ENCODE data around the gene GSTA1.
"Not testable (repeated sequence)": the region's sequence is repeated elsewhere in the genome, so short reads cannot be mapped to it uniquely, and the experiment has no call there.

The GSTA1 gene

DNA sequence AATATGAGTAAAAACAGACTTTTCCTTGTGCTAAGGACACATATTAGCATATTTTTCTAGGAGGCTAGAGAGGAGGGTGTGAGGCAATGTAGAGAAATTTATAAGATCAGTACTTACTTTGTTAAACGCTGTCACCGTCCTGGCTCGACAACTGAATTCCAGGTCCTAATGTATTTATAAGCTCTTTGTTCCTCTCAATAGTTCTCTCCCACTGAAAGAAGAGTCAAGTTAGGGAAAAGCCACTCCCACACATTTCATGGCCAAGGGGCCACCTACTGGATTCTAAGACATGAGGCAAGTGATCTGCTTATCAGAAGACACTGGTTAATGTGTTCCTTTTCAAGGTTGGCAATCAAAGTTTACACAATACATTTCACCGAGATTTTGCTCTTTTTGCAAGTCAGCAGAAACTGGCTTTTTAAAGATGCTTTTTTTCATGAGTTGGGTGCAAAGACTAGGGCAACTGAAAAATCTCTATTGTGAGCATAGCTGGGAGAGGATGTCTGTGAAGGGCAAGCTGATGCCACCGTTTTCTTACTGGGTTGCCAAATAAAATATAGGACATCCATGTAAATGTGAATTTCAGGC is at the start of gene GSTA1:
Gene GSTA1, minus strand, starts transcription at position 149 of the 588 bp plus-strand sequence. CDS start 4,549 bp downstream, outside the sequence.
- DNase-seq (ENCODE audit: low read depth), result not testable (repeated sequence)

DNA sequence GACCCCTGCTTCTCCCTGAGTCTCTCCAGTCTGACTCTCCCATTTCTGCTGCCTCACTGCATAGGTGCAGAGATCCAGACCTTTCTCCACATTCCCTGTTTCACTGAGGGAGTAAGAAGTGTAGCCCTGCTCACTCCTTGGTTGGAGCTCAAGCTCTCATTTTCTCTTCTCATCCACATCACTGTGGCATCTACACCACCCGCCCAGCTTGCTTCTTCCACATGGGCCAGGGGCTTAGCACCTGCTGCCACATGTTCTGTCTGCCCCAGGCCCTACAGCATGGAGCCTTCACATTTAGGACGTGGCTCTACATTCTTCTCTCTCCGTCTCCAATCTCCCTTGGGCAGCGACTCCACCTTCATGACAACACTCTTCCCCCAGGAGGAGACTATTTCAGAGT is 45.5 kb upstream of the GSTA1 start:
- DNase-seq (ENCODE audit: low read depth), result no peak

DNA sequence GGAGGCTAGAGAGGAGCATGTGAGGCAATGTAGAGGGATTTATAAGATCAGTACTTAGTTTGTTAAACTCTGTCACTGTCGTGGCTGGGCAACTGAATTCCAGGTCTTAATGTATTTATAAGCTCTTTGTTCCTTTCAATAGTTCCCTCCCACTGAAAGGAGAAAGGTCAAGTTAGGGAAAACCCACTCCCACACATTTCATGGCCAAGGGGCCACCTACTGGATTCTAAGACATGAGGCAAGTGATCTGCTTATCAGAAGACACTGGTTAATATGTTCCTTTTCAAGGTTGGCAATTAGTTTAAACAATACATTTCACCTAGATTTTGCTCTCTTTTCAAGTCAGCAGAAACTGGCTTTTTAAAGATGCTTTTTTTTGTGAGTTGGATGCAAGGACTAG is 42.4 kb upstream of the GSTA1 start:
- no peak for DNase-seq (ENCODE audit: low read depth)

DNA sequence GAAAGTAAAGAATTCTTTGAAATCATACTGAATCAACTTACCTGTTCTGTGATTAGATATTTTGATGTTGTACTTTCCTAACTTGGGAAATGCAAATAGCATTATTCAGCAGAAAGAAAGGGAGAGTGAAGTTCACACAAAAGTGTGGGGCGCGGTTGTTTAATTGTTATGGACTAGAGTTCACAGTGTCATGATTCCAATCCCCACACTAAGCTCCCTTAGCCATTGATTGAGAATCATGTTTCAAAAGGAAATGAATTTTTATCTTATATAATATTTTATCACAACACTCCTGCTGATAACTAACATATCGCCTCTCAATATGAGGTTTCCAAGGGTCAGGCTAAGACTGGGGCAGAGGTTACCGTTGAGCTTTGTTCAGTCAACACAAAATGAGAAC is 40.0 kb upstream of the GSTA1 start:
- no peak for DNase-seq (ENCODE audit: low read depth)

DNA sequence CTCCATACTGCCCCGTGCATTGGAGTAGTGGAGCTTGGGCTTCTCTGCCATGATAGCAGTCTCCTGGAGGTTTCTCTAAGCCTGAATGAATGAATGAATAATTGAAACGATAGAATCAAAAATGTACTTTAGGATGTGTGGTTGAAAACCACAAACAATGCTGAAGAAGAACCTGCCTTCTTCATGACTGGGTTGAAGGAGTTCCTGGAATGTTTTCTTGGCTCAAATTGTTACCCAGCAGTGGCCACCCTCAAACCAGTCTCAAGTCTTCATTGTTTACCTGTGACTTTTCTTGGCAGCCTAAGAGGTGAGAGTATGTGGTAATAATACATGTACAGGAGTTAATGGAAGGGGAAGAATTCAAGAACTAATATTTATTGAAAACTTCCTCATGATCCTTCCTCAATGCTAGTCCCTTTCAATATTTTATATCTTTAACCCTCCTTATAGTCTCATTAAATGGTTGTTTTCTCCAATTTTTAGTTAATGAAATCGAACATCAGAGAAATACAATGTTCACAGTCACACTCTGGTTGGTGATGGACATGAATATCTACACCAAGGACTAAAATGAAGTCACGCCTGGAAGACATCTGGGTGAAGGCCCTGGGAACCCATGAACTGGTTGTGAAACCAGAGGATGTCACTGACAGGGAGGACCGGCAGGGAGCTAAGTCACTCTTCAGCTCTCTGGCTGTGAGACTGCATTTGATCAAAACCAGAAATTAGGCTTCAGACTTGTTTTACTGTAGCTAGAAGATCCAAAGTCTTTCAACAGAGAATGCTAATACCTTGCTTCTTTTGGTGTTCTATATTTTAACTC is 37.4 kb upstream of the GSTA1 start, which contains the start of gene GSTA5:
Gene GSTA5, minus strand, starts transcription at position 51 of the 823 bp plus-strand sequence.
- DNase-seq (ENCODE audit: low read depth), result no peak

DNA sequence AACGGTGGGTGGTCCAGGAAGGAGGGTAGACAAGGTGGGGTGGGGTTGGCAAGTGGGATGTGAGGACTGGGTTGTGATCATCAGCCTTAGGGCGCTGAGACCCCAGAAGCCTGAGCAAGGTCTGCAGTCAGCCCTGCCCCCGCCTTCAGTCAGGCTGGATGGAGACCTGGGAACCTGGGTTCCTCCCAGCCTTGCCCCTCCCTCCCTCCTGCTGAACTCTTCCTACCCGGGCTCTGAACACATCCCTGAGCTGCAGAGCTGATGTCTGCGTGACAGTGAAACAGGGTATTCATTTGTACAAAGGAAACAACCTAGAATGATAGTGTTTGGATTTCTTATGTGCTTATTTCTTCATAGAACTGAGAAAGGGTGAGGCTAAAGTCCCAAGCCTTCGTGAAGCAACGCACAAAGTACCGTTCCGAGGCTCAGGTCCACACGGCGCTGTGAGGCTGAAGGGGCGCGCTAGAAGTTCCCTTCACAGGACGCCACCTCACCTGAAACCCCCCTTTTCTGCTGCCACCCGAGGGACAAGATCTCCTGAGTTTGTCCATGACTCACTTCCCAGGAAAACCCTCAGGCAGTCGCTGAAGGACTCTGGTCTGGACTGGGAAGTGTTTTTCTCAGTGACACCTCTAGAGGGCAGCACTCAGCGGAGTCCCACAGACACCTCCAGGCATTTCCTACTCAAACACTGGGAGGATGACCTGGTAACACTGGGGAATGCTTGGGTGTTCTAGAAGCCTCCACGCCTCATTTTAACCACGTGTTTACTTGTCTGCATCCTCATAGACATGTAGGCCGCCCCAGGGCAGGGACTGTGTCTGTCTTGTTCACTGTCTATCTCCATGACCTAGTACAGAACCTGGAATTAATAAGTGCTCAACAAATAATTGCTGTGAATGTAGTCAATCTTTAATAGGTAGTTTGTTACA is 35.8 kb upstream of the GSTA1 start:
- DNase-seq (ENCODE audit: low read depth), result peak; percentile 5

DNA sequence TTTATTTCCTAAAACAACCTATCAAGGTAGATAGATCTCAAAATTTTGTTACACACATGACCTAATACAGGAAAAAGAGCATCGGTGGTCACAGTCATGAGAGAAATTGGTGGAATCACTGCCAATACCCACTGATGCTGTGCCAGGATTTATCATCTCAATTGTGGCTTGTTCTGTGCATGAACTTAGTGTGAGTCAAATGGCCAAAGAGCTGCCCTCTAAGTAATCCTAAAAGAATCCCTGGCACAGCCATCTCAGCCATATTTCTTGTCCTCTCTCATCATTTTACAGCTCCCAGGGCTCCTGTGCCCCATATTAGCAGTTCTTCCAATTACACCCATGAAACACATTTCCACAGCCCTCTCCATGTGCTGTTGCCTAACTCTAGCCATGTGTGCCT is 30.9 kb upstream of the GSTA1 start:
- no peak for DNase-seq (ENCODE audit: low read depth)

DNA sequence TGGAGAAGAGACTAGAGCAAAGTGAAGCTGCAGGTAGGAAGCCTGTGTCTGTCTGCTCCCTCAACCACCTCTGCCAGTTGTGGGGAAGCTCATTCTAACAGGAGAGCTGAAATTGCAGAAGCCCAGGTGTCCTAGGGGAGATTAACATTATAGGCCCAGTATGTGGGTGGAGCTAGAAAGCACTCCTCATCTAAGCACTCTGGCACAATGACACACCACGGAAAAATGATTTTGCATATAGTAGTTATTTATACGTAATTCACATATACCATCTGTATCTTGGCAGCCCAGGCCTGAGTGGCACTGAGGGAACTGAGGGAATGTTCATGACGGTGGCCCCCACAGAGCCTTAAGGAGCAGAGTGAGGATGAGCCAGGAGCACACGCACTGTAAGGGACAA is 27.3 kb upstream of the GSTA1 start:
- not testable (repeated sequence) for DNase-seq (ENCODE audit: low read depth)

DNA sequence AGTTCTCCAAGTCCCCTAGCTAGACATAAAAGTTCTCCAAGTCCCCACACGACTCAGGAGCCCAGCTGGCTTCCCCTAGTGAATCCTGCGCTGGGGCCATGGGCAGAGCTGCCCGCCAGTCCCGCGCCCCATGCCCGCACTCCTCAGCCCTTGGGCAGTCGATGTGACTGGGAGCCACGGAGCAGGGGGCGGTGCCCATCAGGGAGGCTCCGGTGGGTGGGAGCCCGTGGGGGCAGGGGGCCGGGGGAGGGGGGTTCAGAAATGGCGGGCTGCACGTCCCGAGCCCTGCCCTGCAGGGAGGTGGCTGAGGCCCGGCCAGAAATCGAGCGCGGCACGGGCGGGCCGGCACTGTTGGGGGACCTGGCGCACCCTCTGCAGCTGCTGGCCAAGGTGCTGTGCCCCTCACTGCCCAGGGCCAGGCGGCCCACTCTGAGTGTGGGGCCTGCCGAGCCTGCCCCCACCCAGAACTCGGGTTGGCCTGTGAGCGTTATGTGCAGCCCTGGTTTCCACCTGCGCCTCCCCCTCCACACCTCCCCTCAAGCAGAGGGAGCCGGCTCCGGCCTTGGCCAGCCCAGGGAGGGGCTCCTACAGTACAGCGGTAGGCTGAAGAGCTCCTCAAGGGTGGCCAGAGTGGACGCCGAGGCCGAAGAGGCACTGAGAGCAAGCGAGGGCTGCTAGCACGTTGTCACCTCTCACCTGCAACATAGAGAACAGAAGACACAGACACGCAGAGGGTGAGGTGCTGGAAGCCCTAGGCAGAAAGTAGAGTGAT is 25.6 kb upstream of the GSTA1 start:
- no peak for DNase-seq (ENCODE audit: low read depth)

DNA sequence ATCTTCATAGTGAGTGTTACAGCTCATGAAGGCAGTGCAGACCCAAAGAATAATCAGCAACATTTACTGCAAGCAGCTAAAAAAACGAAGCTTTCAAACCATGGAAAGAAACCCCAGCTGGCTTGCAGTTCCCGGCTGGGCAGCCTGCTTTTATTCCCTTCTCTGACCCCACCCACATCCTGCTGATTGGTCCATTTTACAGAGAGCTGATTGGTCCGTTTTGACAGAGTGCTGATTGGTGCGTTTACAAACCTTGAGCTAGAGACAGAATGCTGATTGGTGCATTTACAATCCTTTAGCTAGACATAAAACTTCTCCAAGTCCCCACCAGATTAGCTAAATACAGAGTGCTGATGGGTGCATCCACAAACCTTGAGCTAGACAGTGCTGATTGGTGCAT is 25.0 kb upstream of the GSTA1 start:
- not testable (repeated sequence) for DNase-seq (ENCODE audit: low read depth)

DNA sequence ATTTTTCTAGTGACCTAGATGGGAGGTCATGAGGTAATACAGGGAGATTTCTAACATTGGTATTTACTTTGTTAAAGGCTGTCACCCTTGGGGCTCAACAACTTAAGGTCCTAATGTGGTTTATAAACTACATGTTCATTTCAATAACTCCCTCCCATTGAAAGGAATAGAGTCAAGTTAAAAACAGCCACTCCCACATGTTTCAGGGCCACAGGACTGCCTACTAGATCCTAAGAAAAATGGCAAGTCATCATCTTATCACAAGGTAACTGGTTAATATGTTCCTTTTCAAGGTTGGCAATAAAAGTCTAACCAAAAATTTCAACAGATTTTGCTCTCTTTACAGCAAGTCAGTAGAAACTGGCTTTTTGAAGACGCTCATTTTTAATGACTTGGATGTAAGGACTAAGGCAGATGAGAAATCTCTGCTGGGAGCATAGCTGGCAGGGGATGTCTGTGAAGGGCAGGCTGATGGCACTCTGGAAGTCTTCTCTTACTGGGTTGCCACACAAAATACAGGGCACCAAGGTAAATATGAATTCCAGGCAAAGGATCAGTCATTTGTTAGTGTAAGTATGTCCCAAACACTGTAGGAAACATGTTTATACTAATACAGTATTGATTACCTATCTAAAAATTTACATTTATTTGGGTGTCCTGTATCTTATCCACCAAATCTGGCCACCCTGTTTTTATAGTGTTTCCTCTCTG is 23.6 kb upstream of the GSTA1 start:
- DNase-seq (ENCODE audit: low read depth), result not testable (repeated sequence)

DNA sequence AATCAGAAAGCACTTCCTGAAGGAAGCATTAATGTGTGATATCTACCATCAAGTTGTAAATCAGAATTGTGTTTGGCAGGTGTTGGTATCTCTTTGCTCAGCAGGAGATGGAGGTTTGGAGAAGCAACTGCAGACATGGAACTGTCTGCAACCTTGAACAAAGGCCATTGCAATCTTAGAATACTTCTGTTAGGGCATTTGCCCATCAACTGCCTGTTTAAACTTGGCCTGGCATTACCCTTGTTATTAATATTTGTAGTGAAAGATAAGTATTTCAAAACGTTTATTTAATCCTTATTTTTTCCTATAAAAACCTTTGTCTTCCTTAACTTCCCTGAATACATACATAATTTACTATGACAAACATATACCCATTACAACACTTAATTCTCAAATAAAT is 22.9 kb upstream of the GSTA1 start:
- no peak for DNase-seq (ENCODE audit: low read depth)

DNA sequence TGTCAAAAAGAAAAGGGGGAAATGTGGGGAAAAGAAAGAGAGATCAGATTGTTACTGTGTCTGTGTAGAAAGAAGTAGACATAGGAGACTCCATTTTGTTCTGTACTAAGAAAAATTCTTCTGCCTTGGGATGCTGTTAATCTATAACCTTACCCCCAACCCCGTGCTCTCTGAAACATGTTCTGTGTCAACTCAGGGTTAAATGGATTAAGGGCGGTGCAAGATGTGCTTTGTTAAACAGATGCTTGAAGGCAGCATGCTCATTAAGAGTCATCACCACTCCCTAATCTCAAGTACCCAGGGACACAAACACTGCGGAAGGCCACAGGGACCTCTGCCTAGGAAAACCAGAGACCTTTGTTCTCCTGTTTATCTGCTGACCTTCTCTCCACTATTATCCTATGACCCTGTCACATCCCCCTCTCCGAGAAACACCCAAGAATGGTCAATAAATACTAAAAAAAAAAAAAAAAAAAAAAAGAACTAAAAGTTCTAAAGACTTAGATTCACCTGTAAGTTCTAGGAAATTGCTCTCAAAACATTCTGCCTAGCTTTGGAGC is 22.4 kb upstream of the GSTA1 start:
- not testable (repeated sequence) for DNase-seq (ENCODE audit: low read depth)

DNA sequence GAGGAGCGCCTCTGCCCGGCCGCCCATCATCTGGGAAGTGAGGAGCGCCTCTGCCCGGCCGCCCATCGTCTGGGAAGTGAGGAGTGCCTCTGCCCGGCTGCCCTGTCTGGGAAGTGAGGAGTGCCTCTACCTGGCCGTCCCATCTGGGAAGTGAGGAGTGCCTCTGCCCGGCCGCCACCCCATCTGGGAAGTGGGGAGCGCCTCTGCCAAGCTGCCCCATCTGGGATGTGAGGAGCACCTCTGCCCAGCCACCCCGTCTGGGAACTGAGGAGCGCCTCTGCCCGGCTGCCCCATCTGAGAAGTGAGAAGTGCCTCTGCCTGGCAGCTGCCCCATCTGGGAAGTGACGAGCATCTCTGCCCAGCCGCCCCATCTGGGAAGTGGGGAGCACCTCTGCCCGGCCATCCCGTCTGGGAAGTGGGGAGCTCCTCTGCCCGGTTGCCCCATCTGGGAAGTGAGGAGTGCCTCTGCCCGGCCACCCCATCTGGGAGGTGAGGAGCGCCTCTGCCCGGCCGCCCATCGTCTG is 21.7 kb upstream of the GSTA1 start:
- not testable (repeated sequence) for DNase-seq (ENCODE audit: low read depth)

DNA sequence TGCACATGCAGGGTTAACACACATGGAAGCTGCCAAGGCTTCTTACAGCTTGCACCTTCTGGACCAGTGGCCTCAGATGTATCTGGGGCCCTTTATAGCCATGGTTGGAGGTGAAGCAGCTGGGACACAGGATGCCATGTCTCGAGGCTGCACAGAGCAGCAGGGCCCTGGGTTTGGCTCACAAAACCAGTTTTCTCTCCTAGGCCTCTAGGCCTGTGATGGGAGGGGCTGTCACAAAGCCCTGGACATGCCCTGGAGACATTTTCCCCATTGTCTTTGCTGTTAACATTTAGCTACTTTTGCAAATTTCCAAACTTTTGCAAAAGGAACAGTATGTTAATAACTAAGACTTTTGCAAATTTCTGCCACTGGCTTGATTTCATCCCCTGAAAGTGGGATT is 18.2 kb upstream of the GSTA1 start:
- DNase-seq (ENCODE audit: low read depth), result no peak

DNA sequence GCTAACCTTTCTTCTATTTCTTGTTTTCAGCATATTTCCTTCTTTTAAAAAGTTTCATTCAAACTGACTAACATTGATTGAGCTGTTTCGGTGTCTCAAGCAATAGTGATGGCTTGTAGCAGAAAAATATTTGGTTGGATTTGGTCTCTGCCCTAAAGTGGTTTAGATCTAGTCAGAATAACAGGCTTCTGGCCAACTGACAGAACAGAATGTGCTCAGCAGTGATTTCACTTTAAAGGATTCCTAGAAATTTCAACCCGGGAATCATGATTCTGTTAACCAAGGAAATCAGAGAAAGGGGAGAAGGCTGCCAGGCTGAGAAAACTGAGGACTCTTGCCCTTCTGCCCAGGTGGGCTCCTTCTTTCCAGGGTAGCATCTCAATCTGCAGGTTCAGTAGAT is 16.6 kb upstream of the GSTA1 start:
- no peak for DNase-seq (ENCODE audit: low read depth)

DNA sequence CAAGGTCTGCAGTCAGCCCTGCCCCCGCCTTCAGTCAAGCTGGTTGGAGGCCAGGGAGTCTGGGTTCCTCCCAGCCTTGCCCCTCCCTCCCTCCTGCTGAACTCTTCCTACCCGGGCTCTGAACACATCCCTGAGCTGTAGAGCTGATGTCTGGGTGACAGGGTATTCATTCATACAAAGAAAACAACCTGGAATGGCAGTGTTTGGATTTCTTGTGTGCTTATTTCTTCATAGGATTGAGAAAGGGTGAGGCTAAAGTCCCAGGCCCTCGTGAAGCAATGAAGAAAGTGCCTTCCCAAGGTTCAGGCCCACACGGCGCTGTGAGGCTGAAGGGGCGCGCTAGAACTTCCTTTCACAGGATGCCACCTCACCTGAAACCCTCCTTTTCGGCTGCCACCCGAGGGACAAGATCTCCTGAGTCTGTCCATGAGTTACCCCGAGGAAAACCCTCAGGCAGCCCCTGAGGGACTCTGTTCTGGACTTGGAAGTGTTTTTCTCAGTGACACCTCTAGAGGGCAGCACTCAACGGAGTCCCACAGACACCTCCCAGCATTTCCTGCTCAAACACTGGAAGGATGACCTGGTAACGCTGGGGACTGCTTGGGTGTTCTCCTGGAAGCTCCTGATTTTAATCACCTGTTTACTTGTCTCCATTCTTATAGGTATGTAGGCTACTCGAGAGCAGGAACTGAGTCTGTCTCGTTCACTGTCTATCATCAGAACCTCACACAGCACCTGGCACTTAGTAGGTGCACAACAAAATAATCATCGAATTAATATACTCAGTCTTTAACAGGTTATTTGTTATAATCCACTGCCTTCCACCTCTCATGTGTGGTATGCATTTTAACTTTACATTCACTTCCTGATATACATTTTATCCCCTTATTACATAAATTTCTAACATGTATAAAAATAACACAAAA is 11.8 kb upstream of the GSTA1 start:
- no peak for DNase-seq (ENCODE audit: low read depth)

DNA sequence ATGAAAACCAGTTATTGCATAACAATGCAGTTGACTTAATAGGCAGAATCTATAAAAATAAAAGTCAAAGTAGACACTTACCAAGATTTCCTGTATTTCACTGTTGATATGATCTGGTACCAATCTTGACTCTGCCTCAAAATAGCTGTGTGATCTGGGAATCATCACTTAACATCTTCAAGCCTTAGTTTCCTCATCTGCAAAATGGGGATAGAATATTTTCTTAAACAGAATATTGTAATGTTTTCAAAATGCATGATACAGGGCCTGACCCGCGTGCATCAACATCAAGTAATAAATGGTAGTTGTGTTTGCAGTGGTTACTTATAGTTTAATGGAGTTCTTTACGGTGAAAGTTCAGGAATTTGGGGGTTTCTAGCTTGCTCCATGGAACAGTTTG is 10.9 kb upstream of the GSTA1 start:
- not testable (repeated sequence) for DNase-seq (ENCODE audit: low read depth)

DNA sequence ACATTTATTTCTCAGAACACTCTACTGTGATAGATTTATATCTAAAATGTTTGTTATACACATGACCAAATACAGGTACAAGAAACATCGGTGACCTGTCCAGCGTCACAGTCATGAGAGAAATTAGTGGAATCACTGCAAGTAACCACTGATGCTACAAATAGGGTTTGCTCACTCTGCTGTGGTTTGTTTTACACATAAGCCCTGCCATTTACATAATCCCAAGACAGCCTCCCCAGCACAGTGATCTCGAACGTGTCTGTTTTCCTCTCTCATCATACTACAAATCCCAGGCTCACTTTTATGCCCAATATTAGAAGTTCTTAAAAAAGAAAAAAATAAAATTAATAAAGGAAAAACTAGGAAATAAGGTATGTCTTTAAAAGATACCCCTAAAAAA is 6.2 kb upstream of the GSTA1 start:
- not testable (repeated sequence) for DNase-seq (ENCODE audit: low read depth)
